Measurements from ENCODE around the gene SIGLEC5. TPM values are rescaled to one million over a fixed set of nuclear protein-coding genes. Genes with fewer than 3 reads are reported as not detected.
"Not testable (repeated sequence)": the region's sequence is repeated elsewhere in the genome, so short reads cannot be mapped to it uniquely, and the experiment has no call there.

SIGLEC5 gene
- 0.35 TPM for polyA plus RNA-seq (ENCODE audit: insufficient read length)

GRCh38 chr19:51630315-51630714 lies at the start of gene SIGLEC5:
Gene SIGLEC5 (minus strand): TSS chr19:51630401. CDS start chr19:51630335, 66 bp downstream.
- not testable (repeated sequence) for DNase-seq

GRCh38 chr19:51676566-51677083 lies 46.4 kb upstream of the SIGLEC5 start:
- DNase-seq = no peak

GRCh38 chr19:51675911-51676565 lies 45.8 kb upstream of the SIGLEC5 start:
- not testable (repeated sequence) for DNase-seq

GRCh38 chr19:51668216-51668615 lies 38.0 kb upstream of the SIGLEC5 start:
- DNase-seq = no peak

GRCh38 chr19:51664997-51665396 lies 34.8 kb upstream of the SIGLEC5 start:
- no peak for DNase-seq

- DNase-seq = no peak
Measured at GRCh38 chr19:51664131-51664530, 33.9 kb upstream of the SIGLEC5 start.

GRCh38 chr19:51663650-51664049 lies 33.4 kb upstream of the SIGLEC5 start:
- no peak for DNase-seq

GRCh38 chr19:51660975-51661600 lies 30.9 kb upstream of the SIGLEC5 start:
- DNase-seq = peak; percentile 65

- no peak for DNase-seq
Measured at GRCh38 chr19:51654783-51655182, 24.6 kb upstream of the SIGLEC5 start.

- no peak for DNase-seq
Measured at GRCh38 chr19:51653162-51653561, 23.0 kb upstream of the SIGLEC5 start.

GRCh38 chr19:51652266-51652665 lies 22.1 kb upstream of the SIGLEC5 start:
- DNase-seq = no peak

GRCh38 chr19:51651216-51651846 lies 21.1 kb upstream of the SIGLEC5 start:
- DNase-seq = no peak

- no peak for DNase-seq
Measured at GRCh38 chr19:51647318-51647717, 17.1 kb upstream of the SIGLEC5 start.

- DNase-seq = not testable (repeated sequence)
Measured at GRCh38 chr19:51646730-51647129, 16.5 kb upstream of the SIGLEC5 start, which contains the start of gene SIGLEC14. Gene SIGLEC14 (minus strand): TSS chr19:51646825. CDS start chr19:51646759, 66 bp downstream.

GRCh38 chr19:51644636-51645271 lies 14.6 kb upstream of the SIGLEC5 start:
- no peak for DNase-seq

GRCh38 chr19:51641648-51642047 lies 11.4 kb upstream of the SIGLEC5 start:
- no peak for DNase-seq

- DNase-seq = no peak
Measured at GRCh38 chr19:51640386-51640785, 10.2 kb upstream of the SIGLEC5 start.

GRCh38 chr19:51639916-51640315 lies 9.7 kb upstream of the SIGLEC5 start:
- DNase-seq = no peak

GRCh38 chr19:51637362-51637978 lies 7.3 kb upstream of the SIGLEC5 start:
- DNase-seq = no peak

- no peak for DNase-seq
Measured at GRCh38 chr19:51632126-51632525, 1.9 kb upstream of the SIGLEC5 start.

GRCh38 chr19:51628153-51628939 lies 1.9 kb downstream of the SIGLEC5 start:
- DNase-seq = no peak
